DMS 273 (cell line): ENCODE measurements around the gene PCDH15.
"Not testable (repeated sequence)": the region's sequence is repeated elsewhere in the genome, so short reads cannot be mapped to it uniquely, and the experiment has no call there.

Source experiments
- DNase-seq: peaks from one replicate; lab custom pipeline; 2025; ENCODE audit not compliant: unreplicated experiment; lab: John Stamatoyannopoulos, UW

PCDH15 gene

GRCh38 chr10:54576541-54576940 is 224.5 kb downstream of the PCDH15 start:
- DNase-seq: no peak

DNA sequence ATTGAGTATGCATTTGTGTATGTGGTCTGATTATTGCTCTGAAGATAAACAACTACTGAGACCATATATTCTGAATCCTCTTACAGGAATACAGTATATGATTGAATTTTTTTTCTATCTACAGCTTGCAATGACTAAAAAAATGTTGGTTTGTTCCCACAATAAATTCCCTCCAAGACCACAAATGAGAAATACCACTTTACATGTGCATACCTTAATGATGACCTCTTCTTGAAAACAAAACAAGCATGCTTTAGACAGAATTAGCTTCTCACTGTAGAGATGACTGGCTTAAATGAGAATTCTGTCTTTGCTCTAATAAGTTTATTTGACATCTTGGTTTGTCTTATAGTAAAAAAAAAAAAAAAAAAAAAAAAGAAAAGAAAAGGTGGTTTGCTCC is 241.5 kb downstream of the PCDH15 start:
- DNase-seq: no peak

DNA sequence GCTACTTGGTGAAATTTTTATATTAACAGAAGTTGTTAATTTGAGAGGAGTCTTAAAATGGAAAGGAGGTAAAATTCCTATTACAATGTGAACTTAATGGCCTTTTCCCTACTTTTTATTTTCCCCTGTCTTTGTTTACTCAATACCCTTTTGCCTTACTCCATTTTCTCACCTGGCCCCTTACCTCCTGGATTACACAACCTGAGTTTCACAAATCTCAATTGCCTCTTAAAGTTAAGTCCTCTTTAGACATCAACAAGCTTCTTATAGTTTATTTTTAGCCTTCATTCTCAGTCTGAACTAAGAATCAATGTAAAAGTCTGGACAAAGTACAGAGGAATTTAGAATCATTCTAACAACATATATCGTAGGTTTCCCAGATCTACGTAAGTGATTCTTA is 247.0 kb downstream of the PCDH15 start:
- DNase-seq: no peak

- no peak for DNase-seq
Measured at GRCh38 chr10:54550016-54550415, 251.0 kb downstream of the PCDH15 start.

DNA sequence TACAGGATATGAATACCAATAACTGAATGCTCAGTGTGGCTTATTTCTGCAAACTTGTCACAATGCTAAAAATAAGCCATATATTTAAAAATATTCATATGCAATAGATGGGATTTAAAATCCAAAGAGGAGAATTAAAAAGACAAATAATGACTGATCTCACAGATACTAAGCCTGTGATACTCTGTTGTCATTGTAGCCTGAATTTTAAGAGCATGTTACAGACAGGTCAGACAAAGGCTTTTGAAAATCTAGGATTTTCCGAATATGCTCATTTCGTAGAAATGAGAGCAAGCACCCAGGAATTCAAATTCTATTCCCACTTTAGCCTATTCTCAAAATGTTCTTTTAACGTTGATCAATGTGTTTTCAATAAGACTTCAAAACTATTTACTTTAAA is 269.7 kb downstream of the PCDH15 start:
- no peak for DNase-seq

GRCh38 chr10:54530299-54530698 is 270.7 kb downstream of the PCDH15 start:
- DNase-seq: no peak

- no peak for DNase-seq
Measured at GRCh38 chr10:54525816-54526215, 275.2 kb downstream of the PCDH15 start.

GRCh38 chr10:54515244-54515643 is 285.8 kb downstream of the PCDH15 start:
- DNase-seq: not testable (repeated sequence)

DNA sequence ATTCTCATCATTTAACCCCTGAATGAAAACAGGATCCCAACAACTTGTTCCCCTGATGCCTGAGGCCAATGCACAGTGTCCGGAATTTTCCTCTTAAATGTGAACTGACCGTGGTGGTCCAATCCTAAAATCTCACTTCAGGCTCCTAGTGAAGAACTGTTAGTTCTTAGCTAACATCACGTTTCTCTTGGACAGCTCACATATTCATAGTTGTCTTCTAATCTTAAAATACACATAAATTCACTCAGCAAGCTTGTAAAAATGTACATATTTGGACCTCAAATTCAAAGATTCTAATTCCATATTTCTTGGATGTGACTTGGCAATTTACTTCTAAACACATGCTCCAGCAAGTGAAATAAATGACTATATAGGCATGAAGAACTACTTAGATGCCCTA is 297.2 kb downstream of the PCDH15 start:
- no peak for DNase-seq

GRCh38 chr10:54501929-54502328 is 299.1 kb downstream of the PCDH15 start:
- DNase-seq: no peak

- no peak for DNase-seq
Measured at GRCh38 chr10:54496852-54497251, 304.2 kb downstream of the PCDH15 start.

DNA sequence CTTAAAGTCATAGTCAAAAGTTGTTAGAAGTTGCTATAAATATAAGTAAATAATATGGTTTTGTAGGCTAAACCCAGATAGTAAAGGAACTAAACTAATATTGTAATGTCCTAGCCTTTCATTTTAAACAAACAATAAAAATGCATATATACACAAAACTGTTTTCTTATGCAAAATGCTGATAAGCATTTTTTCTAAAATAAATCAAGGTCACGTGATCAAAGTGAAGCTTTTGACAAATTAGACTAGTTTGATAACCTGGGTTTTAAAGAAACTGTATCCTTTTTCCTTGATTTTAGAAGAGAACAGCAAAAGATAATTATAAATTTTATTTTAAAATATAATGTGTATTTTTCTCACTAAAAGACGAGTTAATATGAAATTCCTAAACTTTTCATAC is 313.3 kb downstream of the PCDH15 start:
- DNase-seq: no peak

DNA sequence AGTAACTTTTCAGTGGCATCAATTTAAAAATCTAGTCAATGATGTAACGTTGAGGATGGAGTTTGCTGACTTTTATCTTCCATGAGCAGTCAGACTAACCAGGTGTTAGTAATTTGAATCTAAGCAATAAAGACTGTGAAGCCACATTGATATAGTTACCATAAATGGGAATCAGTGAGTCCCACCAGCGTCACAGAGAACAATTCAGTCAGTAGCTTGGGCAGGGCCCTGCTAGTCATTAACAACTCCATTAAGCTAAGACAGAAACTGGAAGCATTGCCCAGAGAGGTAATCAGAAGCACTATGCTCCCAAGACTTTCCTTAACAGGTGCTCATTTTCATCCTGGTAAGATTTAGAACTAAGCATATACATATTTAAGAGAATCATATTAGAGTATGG is 315.1 kb downstream of the PCDH15 start:
- no peak for DNase-seq

- DNase-seq: no peak
Measured at GRCh38 chr10:54484186-54484585, 316.8 kb downstream of the PCDH15 start.

DNA sequence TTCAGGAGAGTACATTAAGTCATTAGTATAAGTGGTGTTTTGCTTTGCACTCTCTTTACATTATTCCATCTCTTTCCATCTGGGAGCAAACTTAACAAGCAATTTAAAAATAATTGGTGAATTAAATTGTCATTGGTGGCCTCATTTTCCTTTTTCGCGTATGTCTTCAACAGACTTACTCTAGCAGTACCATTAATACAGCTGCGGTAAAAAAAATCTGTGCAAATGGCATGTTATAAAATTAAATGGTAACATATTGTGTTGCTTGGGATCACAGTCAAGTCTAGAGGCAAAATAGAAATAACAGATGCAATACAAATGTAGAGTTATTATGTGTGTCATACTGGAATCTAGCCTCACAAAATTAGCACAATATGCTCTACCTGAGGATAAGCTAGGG is 322.4 kb downstream of the PCDH15 start:
- DNase-seq: no peak

GRCh38 chr10:54477738-54478137 is 323.3 kb downstream of the PCDH15 start:
- no peak for DNase-seq

- DNase-seq: no peak
Measured at GRCh38 chr10:54470324-54470631, 330.8 kb downstream of the PCDH15 start.

DNA sequence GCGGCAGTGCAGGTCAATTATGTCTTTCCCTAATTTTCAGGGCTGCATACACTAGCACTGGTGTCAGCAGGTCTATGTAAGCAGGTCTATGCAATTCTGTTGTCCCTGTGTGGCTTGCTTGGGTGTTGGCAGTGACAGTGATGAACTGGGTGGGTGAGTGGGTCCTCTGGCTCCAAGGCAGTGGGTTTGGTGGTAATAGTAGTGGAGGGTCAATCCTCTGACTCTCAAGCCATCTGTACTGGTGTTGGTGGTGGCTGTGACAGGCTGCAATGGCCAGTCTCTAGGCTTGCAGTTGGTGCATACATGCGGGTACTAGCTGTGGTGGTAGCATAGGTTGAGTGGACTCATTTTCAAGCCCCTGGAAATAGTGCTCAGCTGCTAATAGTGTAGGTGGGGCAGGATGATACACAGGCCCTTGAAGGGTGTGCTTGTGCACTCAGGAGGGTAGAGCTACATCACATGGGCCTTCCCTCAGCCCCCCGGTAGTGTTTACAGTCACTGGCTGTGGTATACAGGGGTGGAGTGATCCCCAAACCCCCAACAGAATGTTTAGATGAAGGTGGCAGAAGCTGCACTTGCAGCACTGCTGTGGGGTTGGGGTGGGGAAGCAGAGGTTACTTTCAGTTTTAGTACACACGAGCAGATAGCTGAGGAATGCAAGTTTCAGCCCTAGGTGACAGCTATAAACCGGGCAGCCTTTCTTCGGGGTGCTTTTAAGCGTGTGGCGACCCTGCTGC is 331.3 kb downstream of the PCDH15 start:
- DNase-seq: no peak

GRCh38 chr10:54454271-54454670 is 346.8 kb downstream of the PCDH15 start:
- DNase-seq: no peak

GRCh38 chr10:54449056-54449455 is 352.0 kb downstream of the PCDH15 start:
- no peak for DNase-seq

DNA sequence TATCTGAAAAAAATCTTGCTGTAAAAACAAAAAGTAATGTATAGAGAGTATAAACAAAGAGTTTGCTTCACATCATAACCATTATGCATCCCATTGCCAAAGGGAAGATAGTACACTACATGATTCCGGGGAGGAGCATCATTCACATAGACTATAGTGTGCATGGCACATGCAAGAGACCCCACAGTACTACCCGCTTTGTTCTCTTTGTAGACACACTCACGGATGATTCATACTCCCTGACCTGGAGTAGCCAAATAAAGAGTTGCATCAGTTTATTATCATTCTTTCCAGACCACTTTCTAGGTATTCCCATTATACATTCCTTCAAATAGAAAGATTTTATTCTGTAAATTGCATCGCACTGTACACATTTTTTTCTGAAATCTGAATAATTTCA is 356.9 kb downstream of the PCDH15 start:
- no peak for DNase-seq

DNA sequence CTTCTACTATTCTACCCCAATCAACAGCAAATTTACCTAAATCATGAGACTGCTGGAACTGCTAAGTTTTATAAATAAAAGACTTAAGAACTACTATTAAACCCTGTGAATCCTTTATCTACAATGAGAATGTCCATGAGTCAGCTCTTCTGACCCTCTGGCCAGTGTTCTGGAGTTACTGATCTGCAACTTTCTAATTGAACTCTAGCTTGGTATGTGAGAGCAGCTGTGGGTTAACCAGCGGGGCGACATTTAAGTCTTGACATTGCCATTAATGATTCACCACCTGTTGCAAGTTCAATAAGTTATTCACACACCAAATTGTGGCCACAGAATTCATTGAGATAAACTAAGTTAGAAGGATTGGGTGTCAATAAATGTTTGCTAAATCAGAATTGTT is 359.8 kb downstream of the PCDH15 start:
- no peak for DNase-seq

GRCh38 chr10:54434782-54435181 is 366.2 kb downstream of the PCDH15 start:
- DNase-seq: no peak

- no peak for DNase-seq
Measured at GRCh38 chr10:54415483-54415882, 385.5 kb downstream of the PCDH15 start.
